ENCODE results near the gene RNF31. TPM values are rescaled to one million over a fixed set of nuclear protein-coding genes. Genes with fewer than 3 reads are reported as not detected.

Gene RNF31
- total and polyA plus RNA-seq, 4 experiments from 2014 or later, result 44.3 to 113 (median 91.8) TPM

DNA sequence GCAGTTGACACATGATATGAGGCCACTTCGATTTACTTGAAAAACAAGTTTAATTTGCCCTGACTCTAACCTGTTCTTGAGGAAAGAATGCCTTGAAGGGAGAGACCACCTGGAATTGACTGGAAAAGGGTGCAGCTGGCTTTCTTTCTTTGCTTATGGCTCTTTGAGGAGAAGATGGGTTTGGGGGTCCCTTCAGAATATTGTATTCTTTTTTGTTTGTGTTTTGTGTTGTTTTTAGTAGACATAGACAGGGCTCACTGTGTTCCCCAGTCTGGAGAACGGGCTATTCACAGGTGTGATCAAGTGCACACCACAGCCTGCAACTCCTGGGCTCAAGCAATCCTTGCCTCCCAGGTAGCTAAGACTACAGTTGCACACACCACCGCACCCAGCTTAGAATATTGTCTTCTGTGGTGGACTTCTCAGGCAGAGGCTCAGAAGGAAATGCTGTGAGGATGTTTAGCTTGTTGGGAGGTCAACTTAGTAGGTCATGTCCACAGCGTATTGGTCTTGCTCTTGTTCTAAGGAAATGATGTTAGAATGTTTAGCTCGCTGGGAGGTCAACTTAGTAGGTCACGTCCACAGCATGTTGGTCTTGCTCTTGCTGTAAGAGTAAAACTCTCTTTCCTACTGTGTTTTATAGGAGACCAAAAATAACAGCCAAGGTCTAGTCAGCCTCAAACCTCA, 31.0 kb upstream of the RNF31 start:
- H3K9me3 ChIP-seq (ENCODE audit: control insufficient read depth in 1 of 2, low read length in 2 of 2), result no peaks in the 10 kb centered on the region
- H3K36me3 ChIP-seq (ENCODE audit: insufficient read depth, low read length), result peaks cover 38% of the 10 kb centered on the region
- ChIA-PET POLR2A (ENCODE audit: partially characterized antibody) (interaction anchor here (1.2 to 9.6 kb wide), 10 partner anchors 18 to 314 kb away, joined by 3 to 347 read pairs (median 30); partner anchors contain the start of genes CARMIL3, CBLN3, CIDEB and EMC9), CTCF (ENCODE audit: partially characterized antibody) (interaction anchor here (0.7 to 5.4 kb wide), 10 partner anchors 8 to 65 kb away, joined by 3 to 43 read pairs (median 8); partner anchors contain the start of genes IRF9, PCK2, PSME1 and PSME2)
- DNase-seq, result no peak
- H3K9me3 Mint-ChIP-seq, result peaks cover 0 to 2% (median 0%) of the 10 kb centered on the region in 8 donors
- peak overlapping the region; percentile 98 for H3K27ac ChIP-seq (ENCODE audit: low read depth, low read length)
- intact Hi-C loops (cut with micrococcal nuclease), result loop anchor here (10.0 kb wide), 1 partner anchor 651 kb away; the partner anchor contains the start of gene NGDN
- peak overlapping the region; percentile 23 to 100 (median 99) for H3K27ac Mint-ChIP-seq
- peaks cover 37 to 57% of the 10 kb centered on the region in 2 donors for H3K36me3 Mint-ChIP-seq
- peaks cover 29% of the 10 kb centered on the region for H3K4me1 ChIP-seq (ENCODE audit: insufficient read depth, low read length)
- H3K4me3 Mint-ChIP-seq, result peak overlapping the region; percentile 95 to 99 (median 98)
- peaks cover 19 to 44% (median 30%) of the 10 kb centered on the region in 4 donors for H3K4me1 Mint-ChIP-seq
- H3K27me3 ChIP-seq (ENCODE audit: insufficient read depth, low read length), result no peaks in the 10 kb centered on the region
- peak overlapping the region; percentile 97 to 98 for H3K4me3 ChIP-seq (ENCODE audit: low read length in 2 of 2)
- H3K27me3 Mint-ChIP-seq, result no peaks in the 10 kb centered on the region

DNA sequence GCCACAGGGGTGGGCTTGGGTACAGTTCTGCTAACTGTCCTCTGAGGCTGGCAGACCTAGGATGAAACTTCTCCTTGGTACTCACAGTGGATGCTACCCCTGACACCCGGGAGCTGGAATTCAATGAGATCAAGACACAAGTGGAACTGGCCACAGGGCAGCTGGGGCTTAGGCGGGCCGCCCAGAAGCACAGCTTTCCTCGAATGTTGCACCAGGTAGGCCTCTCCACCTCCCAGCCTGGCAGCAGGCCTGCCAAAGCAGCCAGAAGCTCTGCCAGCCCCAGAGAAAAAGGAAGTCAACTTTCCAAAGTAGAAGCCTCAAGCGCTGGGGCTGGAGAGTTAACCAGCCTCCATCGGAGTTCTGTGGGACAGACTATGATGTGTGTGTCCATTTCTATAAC, 30.1 kb upstream of the RNF31 start:
- POLR2A ChIA-PET (ENCODE audit: partially characterized antibody), result interaction anchor here (1.2 to 9.6 kb wide), 6 partner anchors 17 to 59 kb away, joined by 3 to 347 read pairs (median 80); partner anchors contain the start of genes EMC9, FITM1, IRF9 and PCK2
- peaks cover 29% of the 10 kb centered on the region for H3K4me1 ChIP-seq (ENCODE audit: insufficient read depth, low read length)
- H3K27ac ChIP-seq (ENCODE audit: low read depth, low read length), result no peak overlapping the region
- Mint-ChIP-seq H3K4me1 (peaks cover 19 to 44% (median 30%) of the 10 kb centered on the region in 4 donors), H3K9me3 (peaks cover 0 to 2% (median 0%) of the 10 kb centered on the region in 8 donors), H3K36me3 (peaks cover 42 to 62% of the 10 kb centered on the region in 2 donors), H3K27ac (peak overlapping the region in 1 of 7 donors; percentile 98), H3K4me3 (no peak overlapping the region), H3K27me3 (no peaks in the 10 kb centered on the region)
- peaks cover 45% of the 10 kb centered on the region for H3K36me3 ChIP-seq (ENCODE audit: insufficient read depth, low read length)
- no peaks in the 10 kb centered on the region for H3K27me3 ChIP-seq (ENCODE audit: insufficient read depth, low read length)
- DNase-seq, result no peak
- H3K4me3 ChIP-seq (ENCODE audit: low read length in 2 of 2), result no peak overlapping the region
- CTCF ChIA-PET (ENCODE audit: partially characterized antibody), result interaction anchor here (0.5 to 5.4 kb wide), 9 partner anchors 9 to 60 kb away, joined by 3 to 43 read pairs (median 7); partner anchors contain the start of genes IRF9, PCK2 and PSME1
- intact Hi-C loops (cut with micrococcal nuclease), result loop anchor here (10.0 kb wide), 1 partner anchor 652 kb away; the partner anchor contains the start of gene NGDN
- no peaks in the 10 kb centered on the region for H3K9me3 ChIP-seq (ENCODE audit: control insufficient read depth in 1 of 2, low read length in 2 of 2)

DNA sequence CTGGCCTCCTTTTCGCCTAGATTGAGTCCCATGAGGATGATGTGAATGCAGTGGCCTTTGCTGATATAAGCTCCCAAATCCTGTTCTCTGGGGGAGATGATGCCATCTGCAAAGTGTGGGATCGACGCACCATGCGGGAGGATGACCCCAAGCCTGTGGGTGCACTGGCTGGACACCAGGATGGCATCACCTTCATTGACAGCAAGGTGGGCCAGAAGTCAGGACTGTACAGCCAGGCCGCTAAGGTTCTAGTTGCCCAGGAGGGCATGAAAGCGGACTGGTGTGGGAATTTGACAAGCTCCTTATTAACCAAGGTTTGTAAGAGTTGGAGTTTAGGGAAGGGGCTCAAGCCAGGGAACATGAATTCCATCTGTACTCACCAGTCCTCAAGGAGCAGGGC, 27.6 kb upstream of the RNF31 start:
- Histone ChIP-seq H3K4me3 (ENCODE audit: low read length in 2 of 2) (no peak overlapping the region), H3K4me1 (ENCODE audit: insufficient read depth, low read length) (peaks cover 22% of the 10 kb centered on the region), H3K27me3 (ENCODE audit: insufficient read depth, low read length) (no peaks in the 10 kb centered on the region), H3K36me3 (ENCODE audit: insufficient read depth, low read length) (peaks cover 63% of the 10 kb centered on the region), H3K9me3 (ENCODE audit: control insufficient read depth in 1 of 2, low read length in 2 of 2) (no peaks in the 10 kb centered on the region), H3K27ac (ENCODE audit: low read depth, low read length) (no peak overlapping the region)
- intact Hi-C loops (cut with micrococcal nuclease), result loop anchor here (10.0 kb wide), 1 partner anchor 655 kb away; the partner anchor contains the start of gene NGDN
- ChIA-PET CTCF (ENCODE audit: partially characterized antibody) (interaction anchor here (1.2 to 1.8 kb wide), 2 partner anchors 28 to 41 kb away, joined by 4 to 5 read pairs; partner anchors contain the start of gene IRF9), POLR2A (ENCODE audit: partially characterized antibody) (interaction anchor here (0.6 to 9.6 kb wide), 3 partner anchors 14 to 799 kb away, joined by 3 to 347 read pairs (median 4); partner anchors contain the start of genes EMC9, FITM1, PABPN1 and PSME1)
- peaks cover 58 to 75% of the 10 kb centered on the region in 2 donors for H3K36me3 Mint-ChIP-seq
- H3K27ac Mint-ChIP-seq, result peak overlapping the region in 1 of 7 donors; percentile 54
- H3K4me1 Mint-ChIP-seq, result peaks cover 19 to 41% (median 25%) of the 10 kb centered on the region in 4 donors
- peaks cover 0 to 2% (median 0%) of the 10 kb centered on the region in 8 donors for H3K9me3 Mint-ChIP-seq
- no peak overlapping the region for H3K4me3 Mint-ChIP-seq
- no peak for DNase-seq
- H3K27me3 Mint-ChIP-seq, result no peaks in the 10 kb centered on the region

DNA sequence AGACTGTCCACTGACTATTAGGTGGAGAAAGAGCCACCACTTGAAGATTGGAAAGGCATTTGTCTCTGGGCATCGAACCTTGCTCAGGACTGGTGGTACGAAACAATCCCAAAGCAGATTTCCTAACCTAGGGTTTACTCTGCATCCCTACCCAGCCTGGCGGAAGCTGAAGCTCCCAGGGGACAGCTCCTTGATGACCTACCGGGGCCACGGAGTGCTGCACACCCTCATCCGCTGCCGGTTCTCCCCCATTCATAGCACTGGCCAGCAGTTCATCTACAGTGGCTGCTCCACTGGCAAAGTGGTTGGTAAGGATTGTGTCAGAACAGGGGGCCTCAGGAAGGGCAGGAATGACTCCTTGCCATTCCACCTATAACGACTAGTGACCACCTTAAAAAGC, 26.1 kb upstream of the RNF31 start:
- H3K36me3 Mint-ChIP-seq, result peaks cover 62 to 65% of the 10 kb centered on the region in 2 donors
- peaks cover 63% of the 10 kb centered on the region for H3K36me3 ChIP-seq (ENCODE audit: insufficient read depth, low read length)

DNA sequence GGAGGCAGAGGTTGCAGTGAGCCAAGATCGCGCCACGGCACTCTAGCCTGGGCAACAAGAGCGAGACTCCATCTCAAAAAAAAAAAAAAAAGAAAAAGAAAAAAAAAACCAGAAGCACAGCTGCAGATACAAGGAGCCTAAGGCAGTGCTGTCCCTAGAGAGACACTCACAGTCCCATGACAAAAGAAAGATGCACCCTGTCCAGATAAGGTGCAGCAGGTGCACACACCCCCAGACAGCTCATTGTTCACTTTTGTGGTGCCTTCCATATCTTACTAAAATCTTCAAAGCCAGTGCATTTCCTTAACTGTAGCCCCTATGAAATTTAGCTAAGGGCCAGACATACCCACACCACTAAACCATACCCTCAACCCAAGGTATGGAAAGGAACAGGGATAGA, 24.9 kb upstream of the RNF31 start:
- Mint-ChIP-seq H3K27me3 (no peaks in the 10 kb centered on the region), H3K9me3 (no peaks in the 10 kb centered on the region), H3K27ac (peak overlapping the region in 4 of 7 donors; percentile 35 to 48 (median 40)), H3K4me3 (no peak overlapping the region), H3K4me1 (peaks cover 4 to 17% (median 8%) of the 10 kb centered on the region in 4 donors), H3K36me3 (peaks cover 56% of the 10 kb centered on the region in 2 donors)
- POLR2A ChIA-PET (ENCODE audit: partially characterized antibody), result interaction anchor here (0.7 to 9.6 kb wide), 2 partner anchors 11 to 28 kb away, joined by 4 to 347 read pairs; partner anchors contain the start of genes EMC9, FITM1 and PSME1
- DNase-seq, result no peak
- intact Hi-C loops (cut with micrococcal nuclease), result no loop called here
- H3K9me3 ChIP-seq (ENCODE audit: control insufficient read depth in 1 of 2, low read length in 2 of 2), result no peaks in the 10 kb centered on the region
- no peak overlapping the region for H3K4me3 ChIP-seq (ENCODE audit: low read length in 2 of 2)
- peaks cover 2% of the 10 kb centered on the region for H3K4me1 ChIP-seq (ENCODE audit: insufficient read depth, low read length)
- peaks cover 60% of the 10 kb centered on the region for H3K36me3 ChIP-seq (ENCODE audit: insufficient read depth, low read length)
- H3K27me3 ChIP-seq (ENCODE audit: insufficient read depth, low read length), result no peaks in the 10 kb centered on the region
- CTCF ChIA-PET (ENCODE audit: partially characterized antibody), result no interaction called here
- H3K27ac ChIP-seq (ENCODE audit: low read depth, low read length), result no peak overlapping the region

More for the DNA sequence above, 26.1 kb upstream of the RNF31 start:
- ChIA-PET POLR2A (ENCODE audit: partially characterized antibody) (interaction anchor here (0.6 to 9.6 kb wide), 3 partner anchors 13 to 50 kb away, joined by 3 to 347 read pairs (median 3); partner anchors contain the start of genes EMC9, FITM1, PSME1 and PSME2), CTCF (ENCODE audit: partially characterized antibody) (interaction anchor here (0.7 to 1.1 kb wide), 2 partner anchors 14 to 30 kb away, joined by 3 read pairs; no protein-coding TSS in a partner anchor)
- H3K9me3 ChIP-seq (ENCODE audit: control insufficient read depth in 1 of 2, low read length in 2 of 2), result no peaks in the 10 kb centered on the region
- peaks cover 14% of the 10 kb centered on the region for H3K4me1 ChIP-seq (ENCODE audit: insufficient read depth, low read length)
- intact Hi-C loops (cut with micrococcal nuclease), result no loop called here
- H3K9me3 Mint-ChIP-seq, result no peaks in the 10 kb centered on the region
- H3K27ac ChIP-seq (ENCODE audit: low read depth, low read length), result no peak overlapping the region
- no peak overlapping the region for H3K4me3 Mint-ChIP-seq
- DNase-seq, result no peak
- no peaks in the 10 kb centered on the region for H3K27me3 ChIP-seq (ENCODE audit: insufficient read depth, low read length)
- H3K4me1 Mint-ChIP-seq, result peaks cover 10 to 29% (median 12%) of the 10 kb centered on the region in 4 donors
- H3K27ac Mint-ChIP-seq, result peak overlapping the region in 1 of 7 donors; percentile 42
- no peak overlapping the region for H3K4me3 ChIP-seq (ENCODE audit: low read length in 2 of 2)
- H3K27me3 Mint-ChIP-seq, result no peaks in the 10 kb centered on the region

DNA sequence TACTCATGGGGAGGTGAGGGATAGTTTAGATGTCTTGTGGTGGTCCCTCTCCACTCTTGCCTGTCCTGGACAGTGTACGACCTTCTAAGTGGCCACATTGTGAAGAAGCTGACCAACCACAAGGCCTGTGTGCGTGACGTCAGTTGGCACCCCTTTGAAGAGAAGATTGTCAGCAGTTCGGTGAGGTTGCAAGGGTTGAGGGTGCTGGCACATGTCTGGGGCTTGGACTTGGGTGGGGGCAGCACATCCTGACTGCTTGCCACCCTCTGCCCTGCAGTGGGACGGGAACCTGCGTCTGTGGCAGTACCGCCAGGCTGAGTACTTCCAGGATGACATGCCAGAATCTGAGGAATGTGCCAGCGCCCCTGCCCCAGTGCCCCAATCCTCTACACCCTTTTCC, 24.4 kb upstream of the RNF31 start:
- Histone ChIP-seq H3K27ac (ENCODE audit: low read depth, low read length) (no peak overlapping the region), H3K27me3 (ENCODE audit: insufficient read depth, low read length) (no peaks in the 10 kb centered on the region), H3K9me3 (ENCODE audit: control insufficient read depth in 1 of 2, low read length in 2 of 2) (no peaks in the 10 kb centered on the region), H3K4me1 (ENCODE audit: insufficient read depth, low read length) (no peaks in the 10 kb centered on the region), H3K4me3 (ENCODE audit: low read length in 2 of 2) (no peak overlapping the region), H3K36me3 (ENCODE audit: insufficient read depth, low read length) (peaks cover 55% of the 10 kb centered on the region)
- Mint-ChIP-seq H3K4me1 (peaks cover 4 to 12% (median 7%) of the 10 kb centered on the region in 4 donors), H3K36me3 (peaks cover 51% of the 10 kb centered on the region in 2 donors), H3K4me3 (no peak overlapping the region), H3K27ac (peak overlapping the region in 2 of 7 donors; percentile 44 to 48), H3K9me3 (no peaks in the 10 kb centered on the region), H3K27me3 (no peaks in the 10 kb centered on the region)
- ChIA-PET POLR2A (ENCODE audit: partially characterized antibody) (no interaction called here), CTCF (ENCODE audit: partially characterized antibody) (no interaction called here)
- intact Hi-C loops (cut with micrococcal nuclease), result no loop called here
- DNase-seq, result no peak
